IMR-90 (cell line): ENCODE results near the gene PHF20. TPM values are rescaled to one million over a fixed set of nuclear protein-coding genes. Genes with fewer than 3 reads are reported as not detected.

ENCODE experiments used
- ATAC-seq: fragments of 200-7000 bp; cut with Tn5 transposase; 2 replicates; pipeline ENCODE4 v1.9.1; 2020; ENCODE audit warnings: low read depth, mild to moderate bottlenecking, moderate library complexity
- BruUV-seq: library from RNA; stranded (reverse); fragments of 400-500 nt; replicated peaks from 2 replicates; lab custom pipeline; 2021; lab: Mats Ljungman, UMichigan
- CTCF ChIA-PET: fragments of 300-600 bp; formaldehyde crosslinking; extraction: SDS; loops from one replicate; lab custom pipeline; 2021; ENCODE audit warnings: antibody characterized with exemption; lab: Yijun Ruan, JAX
- POLR2A ChIA-PET: fragments of 300-600 bp; sonication (Branson Sonifier 250); formaldehyde crosslinking; loops from one replicate; lab custom pipeline; 2022; ENCODE audit warnings: antibody characterized with exemption; ENCODE audit not compliant: unreplicated experiment; lab: Charles Lee
- DNase-seq: peaks from one replicate; pipeline ENCODE4 v3.0.0; 2013
- H2AFZ ChIP-seq: replicated peaks from 2 replicates; pipeline ENCODE3; 2013; ENCODE audit warnings: low read length, mild to moderate bottlenecking; ENCODE audit not compliant: poor library complexity
- H2AK5ac ChIP-seq: 2 replicates; pipeline ENCODE4 v1.6.1; 2013; ENCODE audit warnings: low read depth, low read length, inconsistent platforms
- H2AK9ac ChIP-seq: replicated peaks from 2 replicates; pipeline ENCODE3; 2013; ENCODE audit warnings: mild to moderate bottlenecking, low read depth, low read length, moderate library complexity; ENCODE audit not compliant: poor library complexity
- H2BK120ac ChIP-seq: 2 replicates; pipeline ENCODE4 v1.6.1; 2013; ENCODE audit warnings: low read depth, low read length, inconsistent platforms
- H2BK15ac ChIP-seq: 3 replicates; pipeline ENCODE4 v1.6.1; 2013; ENCODE audit warnings: low read depth, low read length, inconsistent platforms
- H2BK20ac ChIP-seq: 2 replicates; pipeline ENCODE4 v1.6.1; 2013; ENCODE audit warnings: low read depth, mild to moderate bottlenecking, inconsistent platforms, low read length, moderate library complexity
- H2BK5ac ChIP-seq: 2 replicates; pipeline ENCODE4 v1.6.1; 2013; ENCODE audit warnings: mild to moderate bottlenecking, low read depth, low read length, inconsistent platforms; ENCODE audit not compliant: poor library complexity, severe bottlenecking
- H3K14ac ChIP-seq: replicated peaks from 2 replicates; pipeline ENCODE4 v1.6.1; 2013; ENCODE audit warnings: low read depth, low read length, inconsistent platforms
- H3K18ac ChIP-seq: 2 replicates; pipeline ENCODE4 v1.6.1; 2013; ENCODE audit warnings: low read depth, low read length, control low read depth
- H3K23ac ChIP-seq: 2 replicates; pipeline ENCODE4 v1.6.1; 2013; ENCODE audit warnings: low read depth, low read length, inconsistent platforms
- H3K27ac ChIP-seq: 2 replicates; pipeline ENCODE4 v1.5.1; 2013; ENCODE audit warnings: mild to moderate bottlenecking, control low read depth, low read length; ENCODE audit not compliant: insufficient read depth
- H3K27me3 ChIP-seq: 2 replicates; pipeline ENCODE4 v1.6.1; 2013; ENCODE audit warnings: low read length; ENCODE audit not compliant: control insufficient read depth, insufficient read depth
- H3K36me3 ChIP-seq: 2 replicates; pipeline ENCODE4 v1.6.1; 2013; ENCODE audit warnings: low read length, mixed read lengths; ENCODE audit not compliant: control insufficient read depth, insufficient read depth
- H3K4ac ChIP-seq: 2 replicates; pipeline ENCODE4 v1.6.1; 2013; ENCODE audit warnings: low read depth, low read length, inconsistent platforms
- H3K4me1 ChIP-seq: 2 replicates; pipeline ENCODE4 v1.6.1; 2013; ENCODE audit warnings: low read length, mixed read lengths; ENCODE audit not compliant: control insufficient read depth, insufficient read depth
- H3K4me2 ChIP-seq: 2 replicates; pipeline ENCODE4 v1.6.1; 2013; ENCODE audit warnings: low read depth, mild to moderate bottlenecking, control low read depth, low read length, moderate library complexity
- H3K4me3 ChIP-seq: 2 replicates; pipeline ENCODE4 v1.5.1; 2013; ENCODE audit warnings: low read depth, mild to moderate bottlenecking, control low read depth, low read length, moderate library complexity; ENCODE audit not compliant: insufficient read depth
- H3K56ac ChIP-seq: 2 replicates; pipeline ENCODE4 v1.6.1; 2013; ENCODE audit warnings: low read length, inconsistent platforms; ENCODE audit not compliant: insufficient read depth; ENCODE audit errors: extremely low read depth
- H3K79me1 ChIP-seq, 2 experiments: 2 replicates each; pipeline ENCODE4 v1.6.1; 2013; ENCODE audit warnings: low read length in 2 of 2, inconsistent platforms in 1 of 2, low read depth in 1 of 2
- H3K9ac ChIP-seq: 2 replicates; pipeline ENCODE4 v1.6.1; 2013; ENCODE audit warnings: low read depth, low read length, control low read depth
- H3K9me1 ChIP-seq: 2 replicates; pipeline ENCODE4 v1.6.1; 2013; ENCODE audit warnings: low read length, inconsistent platforms; ENCODE audit not compliant: insufficient read depth
- H3K9me3 ChIP-seq: 2 replicates; pipeline ENCODE4 v1.6.1; 2013; ENCODE audit warnings: low read length; ENCODE audit not compliant: control insufficient read depth, insufficient read depth
- H4K20me1 ChIP-seq: 2 replicates; pipeline ENCODE4 v1.6.1; 2013; ENCODE audit warnings: low read length, inconsistent platforms; ENCODE audit not compliant: insufficient read depth
- H4K5ac ChIP-seq: 2 replicates; pipeline ENCODE4 v1.6.1; 2013; ENCODE audit warnings: mild to moderate bottlenecking, low read depth, low read length, control low read depth
- H4K8ac ChIP-seq, 2 experiments: 2 replicates each; pipeline ENCODE4 v1.6.1; 2013; ENCODE audit warnings: low read depth in 2 of 2, low read length in 2 of 2, control low read depth in 1 of 2, inconsistent platforms in 1 of 2
- H4K91ac ChIP-seq: 2 replicates; pipeline ENCODE4 v1.6.1; 2013; ENCODE audit warnings: low read depth, low read length, inconsistent platforms; ENCODE audit not compliant: insufficient read depth
- CEBPB ChIP-seq: IDR thresholded peaks from 2 replicates; pipeline ENCODE4 v1.6.1; 2012; ENCODE audit warnings: low read depth, low read length, improper control_type of control experiment
- ELK1 ChIP-seq: fragments of 150-350 bp; IDR thresholded peaks from 2 replicates; pipeline ENCODE4 v1.6.1; 2016; ENCODE audit warnings: low read depth, mild to moderate bottlenecking, low read length, moderate library complexity, borderline replicate concordance
- FOS ChIP-seq: fragments of 150-350 bp; IDR thresholded peaks from 2 replicates; pipeline ENCODE4 v1.6.1; 2016; ENCODE audit warnings: low read depth, low read length
- MAFK ChIP-seq: IDR thresholded peaks from 2 replicates; pipeline ENCODE4 v1.6.1; 2012; ENCODE audit warnings: low read depth, low read length, improper control_type of control experiment
- MAZ ChIP-seq: IDR thresholded peaks from 2 replicates; pipeline ENCODE4 v1.6.1; 2012; ENCODE audit warnings: low read depth, mild to moderate bottlenecking, low read length, improper control_type of control experiment, moderate library complexity, borderline replicate concordance
- NFE2L2 ChIP-seq: fragments of 150-350 bp; IDR thresholded peaks from 2 replicates; pipeline ENCODE4 v1.6.1; 2016; ENCODE audit warnings: low read depth, mild to moderate bottlenecking, low read length
- RAD21 ChIP-seq: IDR thresholded peaks from 2 replicates; pipeline ENCODE4 v1.6.1; 2012; ENCODE audit warnings: low read length, improper control_type of control experiment
- RFX5 ChIP-seq: IDR thresholded peaks from 2 replicates; pipeline ENCODE4 v1.8.0; 2012; ENCODE audit warnings: low read depth, mild to moderate bottlenecking, low read length, moderate library complexity
- SMC3 ChIP-seq: fragments of 150-350 bp; IDR thresholded peaks from 2 replicates; pipeline ENCODE4 v1.6.1; 2016; ENCODE audit warnings: low read depth, mild to moderate bottlenecking, antibody characterized with exemption, low read length, moderate library complexity
- USF2 ChIP-seq: fragments of 150-350 bp; IDR thresholded peaks from 2 replicates; pipeline ENCODE4 v1.6.1; 2017; ENCODE audit warnings: mild to moderate bottlenecking, antibody characterized with exemption, low read length, low read depth
- WGBS, 2 experiments: methylation state at CpG; one replicate each; pipeline versions ENCODE4 v1.1.5 to v1.1.7; 2013; ENCODE audit warnings: missing lambda C conversion rate in 2 of 2; ENCODE audit not compliant: insufficient read length in 1 of 2; ENCODE audit errors: extremely low coverage in 2 of 2; 5-methylcytosine and 5-hydroxymethylcytosine counted together
- dilution Hi-C: fragments of 300-500 bp; cut with HindIII; formaldehyde crosslinking; loops from one replicate; pipeline ENCODE4 v1.14.3; 2018; ENCODE audit warnings: low sequenced_read_pairs; ENCODE audit not compliant: unreplicated experiment
- in situ Hi-C: fragments of 300-500 bp; cut with MboI; formaldehyde crosslinking; loops from 3 replicates; pipeline ENCODE4 v1.14.3; 2019; ENCODE audit warnings: low sequenced_read_pairs, inconsistent platforms, mixed read lengths
- intact Hi-C: fragments of 100-400 bp; cut with micrococcal nuclease; formaldehyde crosslinking; loops from 2 replicates; pipeline ENCODE4 v1.10.0; 2022
- polyA plus RNA-seq, 3 experiments: library from polyadenylated mRNA; depleted of rRNA; stranded (reverse); fragments of >200 nt; gene quantifications; 2 replicates each; pipeline ENCODE4 v1.2.3, GENCODE V29; 2012; ENCODE audit warnings: low replicate concordance in 1 of 3
- total RNA-seq: library from RNA; depleted of rRNA; stranded (reverse); fragments of >200 nt; gene quantifications from 2 replicates; pipeline ENCODE4 v1.2.3, GENCODE V29; 2012

PHF20 gene
- total and polyA plus RNA-seq, 2 of the 4 experiments (the other 2 are of a cell fraction), result 22.0 to 22.5 TPM

GRCh38 chr20:35771367-35771688, 487 bp upstream of the PHF20 start:
- peak overlapping the region; percentile 74; the same call in 2 of the 3 replicates for H2BK15ac ChIP-seq
- TF ChIP-seq CEBPB (no peak), NFE2L2 (no peak), MAZ (no peak), RAD21 (no peak), ELK1 (no peak), RFX5 (no peak), MAFK (no peak), FOS (no peak), USF2 (no peak), SMC3 (no peak)
- H3K4me3 ChIP-seq, result peak overlapping the region; percentile 9; the same call in 1 of the 2 replicates
- peak overlapping the region; percentile 29 for H4K5ac ChIP-seq
- H4K91ac ChIP-seq, result peak overlapping the region; percentile 26; the same call in 1 of the 2 replicates
- H3K4ac ChIP-seq, result peak overlapping the region; percentile 61
- peak overlapping the region; percentile 56; the same call in 1 of the 2 replicates for H2BK120ac ChIP-seq
- no peak overlapping the region for H3K23ac ChIP-seq
- in situ Hi-C loops, result loop anchor here (25.0 kb wide), 1 partner anchor 366 kb away; no protein-coding TSS in a partner anchor
- peak overlapping the region; percentile 62 for H3K14ac ChIP-seq
- H3K4me1 ChIP-seq, result peaks cover 16% of the 10 kb centered on the region
- peak overlapping the region; percentile 24; the same call in 1 of the 2 replicates for H2BK20ac ChIP-seq
- H3K56ac ChIP-seq, result no peak overlapping the region
- peak overlapping the region; percentile 87 for H2AK9ac ChIP-seq
- H2AK5ac ChIP-seq, result peak overlapping the region; percentile 73; the same call in 1 of the 2 replicates
- H4K8ac ChIP-seq, result peak overlapping the region; percentile 52 to 78; a peak in 2 of 4 replicates
- H4K20me1 ChIP-seq, result peaks cover 8% of the 10 kb centered on the region; the same call in 1 of the 2 replicates
- peak overlapping the region; percentile 56 for H2BK5ac ChIP-seq
- ChIA-PET CTCF (no interaction called here), POLR2A (interaction anchor here (0.5 kb wide), 1 partner anchor 9 kb away, joined by 5 read pairs; no protein-coding TSS in a partner anchor)
- dilution Hi-C loops, result no loop called here
- peaks cover 33 to 46% of the 10 kb centered on the region in 2 experiments for H3K79me1 ChIP-seq
- H3K9me1 ChIP-seq, result peaks cover 13% of the 10 kb centered on the region; the same call in 1 of the 2 replicates
- BruUV-seq, result no TSS peak
- H3K27ac ChIP-seq, result peak overlapping the region; percentile 42
- ATAC-seq, result no peak
- peak overlapping the region; percentile 64 for H3K4me2 ChIP-seq
- peak overlapping the region; percentile 92 for H2AFZ ChIP-seq
- no peaks in the 10 kb centered on the region for H3K27me3 ChIP-seq
- WGBS, 2 experiments, result 77% methylated on average over 9 of the region's 9 CpGs; no CpG with 5 or more reads in 1 of the 2 experiments
- no peak for DNase-seq
- peaks cover 2% of the 10 kb centered on the region; the same call in 1 of the 2 replicates for H3K36me3 ChIP-seq
- intact Hi-C loops, result no loop called here
- peak overlapping the region; percentile 15 for H3K18ac ChIP-seq
- H3K9ac ChIP-seq, result no peak overlapping the region
- H3K9me3 ChIP-seq, result no peaks in the 10 kb centered on the region
